ENCODE measurements around the gene PNLIPRP2. TPM values are rescaled to one million over a fixed set of nuclear protein-coding genes. Genes with fewer than 3 reads are reported as not detected.

PNLIPRP2 gene
- total and polyA plus RNA-seq, 2 experiments from 2014 or later, result 16.7 to 21.1 TPM

- no peaks in the 10 kb centered on the region for H3K79me2 ChIP-seq
- H3K4me1 ChIP-seq (ENCODE audit: insufficient read depth), result no peaks in the 10 kb centered on the region
- H3K9me2 ChIP-seq (replicated peaks; ENCODE audit: insufficient read depth), result no peaks in the 10 kb centered on the region
- no peak for DNase-seq (ENCODE audit: low spot score)
- 96% methylated on average over 6 of the region's 6 CpGs for WGBS (ENCODE audit: low lambda C conversion rate, missing lambda C conversion rate)
- no peak overlapping the region for H2AFZ ChIP-seq
- H4K20me1 ChIP-seq (ENCODE audit: insufficient read depth, poor library complexity, severe bottlenecking), result no peaks in the 10 kb centered on the region
- peaks cover 3% of the 10 kb centered on the region for H3K27me3 ChIP-seq
- no peak overlapping the region for H3K27ac ChIP-seq
- H3K4me2 ChIP-seq, result no peak overlapping the region
- no peak overlapping the region for H3K4me3 ChIP-seq
- H3K36me3 ChIP-seq (replicated peaks; ENCODE audit: insufficient read depth, low read depth), result no peaks in the 10 kb centered on the region
- no peaks in the 10 kb centered on the region for H3K9me3 ChIP-seq (ENCODE audit: low read depth)
- TF ChIP-seq EZH2 (IDR thresholded peaks at IDR 0.05; ENCODE audit: borderline replicate concordance), result no peak
- TF ChIP-seq EZH2phosphoT487 (IDR thresholded peaks at IDR 0.05; ENCODE audit: low read depth, severe bottlenecking, unreplicated experiment), result no peak
- TF ChIP-seq CTCF (IDR thresholded peaks at IDR 0.05; ENCODE audit: poor library complexity), result no peak
Measured at GRCh38 chr10:116631871-116632295, 11.1 kb downstream of the PNLIPRP2 start.

- no peak for TF ChIP-seq CTCF (IDR thresholded peaks at IDR 0.05; ENCODE audit: poor library complexity)
- TF ChIP-seq EZH2 (IDR thresholded peaks at IDR 0.05; ENCODE audit: borderline replicate concordance), result no peak
- no peak for TF ChIP-seq EZH2phosphoT487 (IDR thresholded peaks at IDR 0.05; ENCODE audit: low read depth, severe bottlenecking, unreplicated experiment)
- Histone ChIP-seq H3K4me3 (no peak overlapping the region), H3K9me2 (replicated peaks; ENCODE audit: insufficient read depth) (no peaks in the 10 kb centered on the region), H3K9me3 (ENCODE audit: low read depth) (no peaks in the 10 kb centered on the region), H2AFZ (no peak overlapping the region), H3K79me2 (no peaks in the 10 kb centered on the region), H3K27ac (no peak overlapping the region), H3K36me3 (replicated peaks; ENCODE audit: insufficient read depth, low read depth) (no peaks in the 10 kb centered on the region), H3K27me3 (peaks cover 3% of the 10 kb centered on the region), H3K4me1 (ENCODE audit: insufficient read depth) (no peaks in the 10 kb centered on the region), H3K4me2 (no peak overlapping the region), H4K20me1 (ENCODE audit: insufficient read depth, poor library complexity, severe bottlenecking) (no peaks in the 10 kb centered on the region)
- 91% methylated on average over 17 of the region's 17 CpGs for WGBS (ENCODE audit: low lambda C conversion rate, missing lambda C conversion rate)
- DNase-seq (ENCODE audit: low spot score), result no peak
Measured at GRCh38 chr10:116632596-116633215, 12.0 kb downstream of the PNLIPRP2 start.

GRCh38 chr10:116633216-116633600 is 12.5 kb downstream of the PNLIPRP2 start:
- Histone ChIP-seq H3K9me2 (replicated peaks; ENCODE audit: insufficient read depth) (no peaks in the 10 kb centered on the region), H4K20me1 (ENCODE audit: insufficient read depth, poor library complexity, severe bottlenecking) (no peaks in the 10 kb centered on the region), H3K4me1 (ENCODE audit: insufficient read depth) (no peaks in the 10 kb centered on the region), H3K79me2 (no peaks in the 10 kb centered on the region), H3K27me3 (peaks cover 3% of the 10 kb centered on the region), H3K4me2 (no peak overlapping the region), H3K36me3 (replicated peaks; ENCODE audit: insufficient read depth, low read depth) (no peaks in the 10 kb centered on the region), H3K9me3 (ENCODE audit: low read depth) (no peaks in the 10 kb centered on the region), H3K27ac (no peak overlapping the region), H2AFZ (no peak overlapping the region), H3K4me3 (no peak overlapping the region)
- DNase-seq (ENCODE audit: low spot score), result no peak
- 92% methylated on average over 8 of the region's 8 CpGs for WGBS (ENCODE audit: low lambda C conversion rate, missing lambda C conversion rate)
- TF ChIP-seq CTCF (IDR thresholded peaks at IDR 0.05; ENCODE audit: poor library complexity) (no peak), EZH2phosphoT487 (IDR thresholded peaks at IDR 0.05; ENCODE audit: low read depth, severe bottlenecking, unreplicated experiment) (no peak), EZH2 (IDR thresholded peaks at IDR 0.05; ENCODE audit: borderline replicate concordance) (no peak)
